ENCODE results near the gene FBXL13.
"Not testable (repeated sequence)": the region's sequence is repeated elsewhere in the genome, so short reads cannot be mapped to it uniquely, and the experiment has no call there.

The FBXL13 gene

DNA sequence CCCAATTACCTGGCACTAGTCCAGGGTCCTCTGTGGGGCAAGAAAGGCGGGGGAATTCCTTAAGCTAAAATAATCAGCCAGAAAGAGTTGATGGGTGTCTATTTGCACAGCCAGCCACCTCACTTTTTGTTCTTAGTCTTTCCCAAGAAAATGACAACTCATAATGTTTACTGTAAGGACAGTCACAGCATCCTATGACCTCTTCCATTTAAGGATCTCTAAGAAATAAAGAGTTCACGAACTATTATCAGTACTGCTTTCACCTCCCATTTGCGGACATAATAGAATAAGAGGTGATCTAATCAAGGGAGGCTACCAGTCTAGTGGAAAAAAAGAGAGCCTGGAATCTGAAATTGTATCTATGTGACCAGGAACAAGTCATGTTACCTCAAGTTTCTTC is 234.2 kb downstream of the FBXL13 start:
- H3K79me1 ChIP-seq (ENCODE audit: low read length) = no peaks in the 10 kb centered on the region
- no peaks in the 10 kb centered on the region for H3K27me3 ChIP-seq (ENCODE audit: insufficient read depth, low read length)
- no peak overlapping the region for H3K27ac ChIP-seq (ENCODE audit: low read depth, low read length)
- no CpG with 5 or more reads among the region's 3 CpGs for WGBS (ENCODE audit: extremely low coverage, insufficient coverage, insufficient read length)
- H3K4me1 ChIP-seq (ENCODE audit: control insufficient read depth in 1 of 2, insufficient read depth in 2 of 2, low read length in 2 of 2) = peaks cover 2% of the 10 kb centered on the region in 2 experiments
- H3K18ac ChIP-seq (ENCODE audit: low read length) = no peak overlapping the region
- H4K91ac ChIP-seq (ENCODE audit: low read depth, low read length) = no peak overlapping the region
- DNase-seq = no peak
- no peak overlapping the region for H2BK120ac ChIP-seq (ENCODE audit: insufficient read depth, low read length, poor library complexity)
- H3K14ac ChIP-seq (ENCODE audit: low read length) = no peak overlapping the region
- no peak overlapping the region for H3K4ac ChIP-seq (ENCODE audit: low read depth, low read length)
- H3K36me3 ChIP-seq (ENCODE audit: control insufficient read depth in 1 of 2, insufficient read depth in 2 of 2, low read length in 2 of 2) = no peaks in the 10 kb centered on the region
- H3K23ac ChIP-seq (ENCODE audit: low read length) = no peak overlapping the region
- no peak overlapping the region for H3K9ac ChIP-seq (ENCODE audit: low read length)
- H2AFZ ChIP-seq (ENCODE audit: insufficient read depth, low read length, poor library complexity) = no peak overlapping the region
- no peak overlapping the region for H4K8ac ChIP-seq (ENCODE audit: low read depth, low read length)
- no peak overlapping the region for H3K4me2 ChIP-seq (ENCODE audit: low read length)
- H3K9me3 ChIP-seq (ENCODE audit: insufficient read depth, low read depth, low read length) = no peaks in the 10 kb centered on the region
- H2BK12ac ChIP-seq (ENCODE audit: low read length) = no peak overlapping the region
- H2BK5ac ChIP-seq (ENCODE audit: low read depth, low read length, poor library complexity) = no peak overlapping the region
- H3K4me3 ChIP-seq (ENCODE audit: low read depth, low read length) = no peak overlapping the region
- no peak overlapping the region for H2AK5ac ChIP-seq (ENCODE audit: low read length)
- no peak overlapping the region for H4K12ac ChIP-seq (ENCODE audit: low read depth, low read length)
- H3K79me2 ChIP-seq (ENCODE audit: control insufficient read depth, insufficient read depth, low read length, poor library complexity) = no peaks in the 10 kb centered on the region

DNA sequence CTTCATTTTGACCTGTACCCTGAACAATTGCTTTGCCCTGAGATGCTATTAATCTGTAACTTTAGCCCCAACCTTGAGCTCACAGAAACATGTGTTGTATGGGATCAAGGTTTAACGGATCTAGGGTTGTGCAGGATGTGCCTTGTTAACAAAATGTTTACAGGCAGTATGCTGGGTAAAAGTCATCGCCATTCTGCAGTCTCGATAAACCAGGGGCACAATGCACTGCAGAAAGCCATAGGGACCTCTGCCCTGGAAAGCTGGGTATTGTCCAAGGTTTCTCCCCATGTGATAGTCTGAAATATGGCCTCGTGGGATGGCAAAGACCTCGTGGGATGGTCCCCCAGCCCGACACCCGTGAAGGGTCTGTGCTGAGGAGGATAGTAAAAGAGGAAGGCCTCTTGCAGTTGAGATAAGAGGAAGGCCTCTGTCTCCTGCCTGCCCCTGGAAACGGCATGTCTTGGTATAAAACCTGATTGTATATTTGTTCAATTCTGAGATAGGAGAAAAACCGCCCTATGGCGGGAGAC is 236.0 kb downstream of the FBXL13 start:
- WGBS (ENCODE audit: extremely low coverage, insufficient coverage, insufficient read length) = no CpG with 5 or more reads among the region's 10 CpGs
- not testable (repeated sequence) for H3K18ac ChIP-seq (ENCODE audit: low read length); H3K36me3 ChIP-seq (ENCODE audit: control insufficient read depth in 1 of 2, insufficient read depth in 2 of 2, low read length in 2 of 2); H2BK5ac ChIP-seq (ENCODE audit: low read depth, low read length, poor library complexity); H4K91ac ChIP-seq (ENCODE audit: low read depth, low read length); H3K4me3 ChIP-seq (ENCODE audit: low read depth, low read length); H3K14ac ChIP-seq (ENCODE audit: low read length); H3K27me3 ChIP-seq (ENCODE audit: insufficient read depth, low read length); H3K9ac ChIP-seq (ENCODE audit: low read length); H3K79me1 ChIP-seq (ENCODE audit: low read length); H2BK120ac ChIP-seq (ENCODE audit: insufficient read depth, low read length, poor library complexity); H4K12ac ChIP-seq (ENCODE audit: low read depth, low read length); H3K9me3 ChIP-seq (ENCODE audit: insufficient read depth, low read depth, low read length); H2AFZ ChIP-seq (ENCODE audit: insufficient read depth, low read length, poor library complexity); H3K23ac ChIP-seq (ENCODE audit: low read length); H3K4me2 ChIP-seq (ENCODE audit: low read length); H3K4ac ChIP-seq (ENCODE audit: low read depth, low read length); H3K4me1 ChIP-seq (ENCODE audit: control insufficient read depth in 1 of 2, insufficient read depth in 2 of 2, low read length in 2 of 2); H3K27ac ChIP-seq (ENCODE audit: low read depth, low read length); H2AK5ac ChIP-seq (ENCODE audit: low read length); H3K79me2 ChIP-seq (ENCODE audit: control insufficient read depth, insufficient read depth, low read length, poor library complexity); H2BK12ac ChIP-seq (ENCODE audit: low read length); H4K8ac ChIP-seq (ENCODE audit: low read depth, low read length); DNase-seq

DNA sequence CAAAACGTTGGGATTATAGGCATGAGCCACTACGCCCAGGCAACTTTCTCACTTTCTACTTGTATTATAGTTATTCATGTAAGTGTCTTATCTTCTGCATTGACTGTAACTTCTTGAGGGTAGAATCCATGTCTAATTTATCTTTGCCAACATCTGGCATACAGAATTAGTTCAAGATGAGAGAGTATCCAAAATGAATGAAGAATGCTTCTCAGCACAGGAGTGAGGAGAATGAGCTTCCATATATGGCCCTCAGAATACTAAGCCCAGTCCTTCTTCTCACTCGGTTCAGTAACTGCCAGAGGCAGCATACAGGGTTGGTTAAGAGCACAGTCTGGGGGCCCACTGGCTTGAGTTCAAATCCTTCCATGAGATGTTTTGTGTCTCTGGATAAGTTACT is 236.8 kb downstream of the FBXL13 start:
- no peak overlapping the region for H3K4me2 ChIP-seq (ENCODE audit: low read length)
- no peak overlapping the region for H4K8ac ChIP-seq (ENCODE audit: low read depth, low read length)
- no peak overlapping the region for H4K91ac ChIP-seq (ENCODE audit: low read depth, low read length)
- H3K4me3 ChIP-seq (ENCODE audit: low read depth, low read length) = no peak overlapping the region
- no peak overlapping the region for H2AFZ ChIP-seq (ENCODE audit: insufficient read depth, low read length, poor library complexity)
- DNase-seq = no peak
- no peaks in the 10 kb centered on the region for H3K27me3 ChIP-seq (ENCODE audit: insufficient read depth, low read length)
- no peak overlapping the region for H4K12ac ChIP-seq (ENCODE audit: low read depth, low read length)
- no peak overlapping the region for H2BK120ac ChIP-seq (ENCODE audit: insufficient read depth, low read length, poor library complexity)
- no CpG with 5 or more reads among the region's 3 CpGs for WGBS (ENCODE audit: extremely low coverage, insufficient coverage, insufficient read length)
- H3K14ac ChIP-seq (ENCODE audit: low read length) = no peak overlapping the region
- H3K79me2 ChIP-seq (ENCODE audit: control insufficient read depth, insufficient read depth, low read length, poor library complexity) = no peaks in the 10 kb centered on the region
- H3K27ac ChIP-seq (ENCODE audit: low read depth, low read length) = no peak overlapping the region
- H3K4me1 ChIP-seq (ENCODE audit: control insufficient read depth in 1 of 2, insufficient read depth in 2 of 2, low read length in 2 of 2) = peaks cover 2 to 5% of the 10 kb centered on the region in 2 experiments
- H2BK5ac ChIP-seq (ENCODE audit: low read depth, low read length, poor library complexity) = no peak overlapping the region
- H3K36me3 ChIP-seq (ENCODE audit: control insufficient read depth in 1 of 2, insufficient read depth in 2 of 2, low read length in 2 of 2) = no peaks in the 10 kb centered on the region
- H3K23ac ChIP-seq (ENCODE audit: low read length) = no peak overlapping the region
- no peaks in the 10 kb centered on the region for H3K9me3 ChIP-seq (ENCODE audit: insufficient read depth, low read depth, low read length)
- no peak overlapping the region for H3K18ac ChIP-seq (ENCODE audit: low read length)
- no peak overlapping the region for H3K9ac ChIP-seq (ENCODE audit: low read length)
- H2AK5ac ChIP-seq (ENCODE audit: low read length) = no peak overlapping the region
- no peak overlapping the region for H3K4ac ChIP-seq (ENCODE audit: low read depth, low read length)
- no peak overlapping the region for H2BK12ac ChIP-seq (ENCODE audit: low read length)
- no peaks in the 10 kb centered on the region for H3K79me1 ChIP-seq (ENCODE audit: low read length)

DNA sequence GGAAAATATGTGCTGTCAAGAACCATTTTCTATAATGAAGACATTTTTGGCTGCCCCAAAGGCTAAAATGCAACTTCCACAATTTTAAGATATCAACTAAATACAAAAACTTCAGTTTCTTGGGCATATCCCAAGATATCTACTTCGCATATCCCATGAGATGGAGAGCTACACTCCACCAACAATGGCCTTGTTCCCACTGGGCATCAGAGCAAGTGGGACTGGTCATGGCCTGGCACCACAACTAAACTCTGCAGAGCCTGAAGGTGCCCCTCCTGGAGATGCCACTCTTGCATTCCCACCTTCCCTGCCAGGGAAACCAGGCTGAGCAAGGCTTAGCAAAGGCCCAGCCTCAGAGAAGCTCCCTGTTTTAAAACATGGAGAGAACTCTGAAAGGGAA is 237.6 kb downstream of the FBXL13 start:
- no peak overlapping the region for H3K4me2 ChIP-seq (ENCODE audit: low read length)
- H3K18ac ChIP-seq (ENCODE audit: low read length) = no peak overlapping the region

More for the DNA sequence above, 237.6 kb downstream of the FBXL13 start:
- Histone ChIP-seq H3K79me2 (ENCODE audit: control insufficient read depth, insufficient read depth, low read length, poor library complexity) (no peaks in the 10 kb centered on the region), H3K9me3 (ENCODE audit: insufficient read depth, low read depth, low read length) (no peaks in the 10 kb centered on the region), H2AK5ac (ENCODE audit: low read length) (no peak overlapping the region), H3K36me3 (ENCODE audit: control insufficient read depth in 1 of 2, insufficient read depth in 2 of 2, low read length in 2 of 2) (no peaks in the 10 kb centered on the region), H3K9ac (ENCODE audit: low read length) (no peak overlapping the region), H2BK12ac (ENCODE audit: low read length) (peak overlapping the region; percentile 12), H3K4me3 (ENCODE audit: low read depth, low read length) (peak overlapping the region; percentile 23), H3K27ac (ENCODE audit: low read depth, low read length) (no peak overlapping the region), H3K14ac (ENCODE audit: low read length) (no peak overlapping the region), H4K91ac (ENCODE audit: low read depth, low read length) (peak overlapping the region; percentile 63), H3K23ac (ENCODE audit: low read length) (no peak overlapping the region), H4K8ac (ENCODE audit: low read depth, low read length) (no peak overlapping the region), H3K4me1 (ENCODE audit: control insufficient read depth in 1 of 2, insufficient read depth in 2 of 2, low read length in 2 of 2) (peaks cover 2 to 5% of the 10 kb centered on the region in 2 experiments), H3K27me3 (ENCODE audit: insufficient read depth, low read length) (no peaks in the 10 kb centered on the region), H3K79me1 (ENCODE audit: low read length) (no peaks in the 10 kb centered on the region), H4K12ac (ENCODE audit: low read depth, low read length) (no peak overlapping the region), H2AFZ (ENCODE audit: insufficient read depth, low read length, poor library complexity) (no peak overlapping the region), H2BK5ac (ENCODE audit: low read depth, low read length, poor library complexity) (no peak overlapping the region), H2BK120ac (ENCODE audit: insufficient read depth, low read length, poor library complexity) (no peak overlapping the region), H3K4ac (ENCODE audit: low read depth, low read length) (no peak overlapping the region)
- no peak for DNase-seq
- WGBS (ENCODE audit: extremely low coverage, insufficient coverage, insufficient read length) = no CpG with 5 or more reads among the region's 1 CpG
